HepG2 (cell line): ENCODE measurements around the gene TIPRL. TPM values are rescaled to one million over a fixed set of nuclear protein-coding genes. Genes with fewer than 3 reads are reported as not detected.

ENCODE experiments used
- ATAC-seq: fragments of 200-7000 bp; cut with Tn5 transposase; 3 replicates; pipeline ENCODE4 v1.9.1; 2020; ENCODE audit warnings: mild to moderate bottlenecking, moderate library complexity
- BruUV-seq: library from RNA; stranded (reverse); fragments of 400-500 nt; replicated peaks from 2 replicates; lab custom pipeline; 2021; lab: Mats Ljungman, UMichigan
- CTCF ChIA-PET: fragments of 300-600 bp; formaldehyde crosslinking; extraction: SDS; loops from one replicate; lab custom pipeline; 2021; ENCODE audit warnings: low total read pairs, inconsistent platforms, low intra/inter-chr PET ratio; lab: Yijun Ruan, JAX
- POLR2A ChIA-PET: fragments of 350-600 bp; sonication (Branson Sonifier 250); formaldehyde crosslinking; loops from one replicate; lab custom pipeline; 2020; ENCODE audit warnings: antibody characterized with exemption, inconsistent platforms; lab: Yijun Ruan, JAX
- DNase-seq: peaks from one replicate; pipeline ENCODE4 v3.0.0-alpha.2; 2015; ENCODE audit warnings: low spot score
- FAIRE-seq: peaks from 3 replicates; lab custom pipeline; 2011; peaks lifted over from hg19 to GRCh38; lab: Jason Lieb, UNC
- H2AFZ ChIP-seq: one replicate; pipeline ENCODE4 v1.6.1; 2011; ENCODE audit warnings: low read length, inconsistent platforms
- H3K27ac ChIP-seq: fragments of 300-600 bp; 3 replicates; pipeline ENCODE4 v1.8.0; 2011; ENCODE audit warnings: mixed run types, mild to moderate bottlenecking, mixed read lengths, low read length, inconsistent platforms; ENCODE audit not compliant: insufficient read depth; ENCODE audit errors: extremely low read length
- H3K27me3 ChIP-seq, 2 experiments: fragments of 200-600 bp in 1 of 2; 2 replicates in 1 of 2; 3 replicates in 1 of 2; pipeline versions ENCODE4 v1.6.0 to v1.8.0; 2011; ENCODE audit warnings: low read length in 2 of 2, mild to moderate bottlenecking in 2 of 2, moderate library complexity in 2 of 2, inconsistent platforms in 1 of 2; ENCODE audit not compliant: insufficient read depth in 2 of 2, control insufficient read depth in 1 of 2
- H3K36me3 ChIP-seq, 2 experiments: fragments of 200-600 bp in 1 of 2; replicated peaks in 1 of 2; 2 replicates in 1 of 2; 3 replicates in 1 of 2; pipeline versions ENCODE4 v1.5.1 to v1.8.0; 2011; ENCODE audit warnings: low read length in 2 of 2, inconsistent platforms in 1 of 2; ENCODE audit not compliant: insufficient read depth in 2 of 2, control insufficient read depth in 1 of 2
- H3K4me1 ChIP-seq: 2 replicates; pipeline ENCODE4 v1.5.1; 2012; ENCODE audit warnings: low read length, inconsistent platforms; ENCODE audit not compliant: insufficient read depth
- H3K4me2 ChIP-seq: 2 replicates; pipeline ENCODE4 v1.6.0; 2011; ENCODE audit warnings: low read depth, low read length, inconsistent platforms
- H3K4me3 ChIP-seq, 3 experiments: fragments of 200-600 bp in 1 of 3; sonication (generic), shearing (Covaris generic) in 1 of 3; replicated peaks in 1 of 3; 2 replicates each; pipeline ENCODE4 v1.5.1; 2011 to 2016; ENCODE audit warnings: low read length in 3 of 3, inconsistent platforms in 2 of 3, low read depth in 2 of 3, mild to moderate bottlenecking in 2 of 3, control low read depth in 1 of 3, mixed read lengths in 1 of 3; ENCODE audit not compliant: insufficient read depth in 1 of 3
- H3K79me2 ChIP-seq: one replicate; pipeline ENCODE4 v1.6.1; 2011; ENCODE audit warnings: low read length, inconsistent platforms; ENCODE audit not compliant: insufficient read depth
- H3K9ac ChIP-seq: 2 replicates; pipeline ENCODE4 v1.6.0; 2011; ENCODE audit warnings: mild to moderate bottlenecking, low read depth, low read length, inconsistent platforms; ENCODE audit not compliant: insufficient read depth
- H3K9me3 ChIP-seq: 2 replicates; pipeline ENCODE4 v1.5.1; 2012; ENCODE audit warnings: mild to moderate bottlenecking, low read length
- H4K20me1 ChIP-seq: 2 replicates; pipeline ENCODE4 v1.6.0; 2011; ENCODE audit warnings: inconsistent platforms, mild to moderate bottlenecking, low read length, moderate library complexity; ENCODE audit not compliant: insufficient read depth
- BCL6 ChIP-seq: IDR thresholded peaks from 2 replicates; pipeline ENCODE4 v1.6.1; 2016; ENCODE audit warnings: missing genetic modification reagents, missing compliant biosample characterization
- FOXA3 ChIP-seq: IDR thresholded peaks from 2 replicates; pipeline ENCODE4 v1.6.1; 2016; ENCODE audit warnings: missing genetic modification reagents, missing compliant biosample characterization
- HDAC1 ChIP-seq: sonication (generic); formaldehyde crosslinking; IDR thresholded peaks from 2 replicates; pipeline ENCODE4 v1.5.1; 2020; ENCODE audit warnings: mild to moderate bottlenecking, missing genetic modification reagents
- HNF4A ChIP-seq: sonication (generic); formaldehyde crosslinking; IDR thresholded peaks from 2 replicates; pipeline ENCODE4 v1.4.0; 2020; ENCODE audit warnings: missing genetic modification reagents
- SAP130 ChIP-seq: IDR thresholded peaks from 2 replicates; pipeline ENCODE4 v1.6.1; 2016; ENCODE audit warnings: low read depth
- SPEN ChIP-seq: sonication (generic); formaldehyde crosslinking; IDR thresholded peaks from 2 replicates; pipeline ENCODE4 v1.5.1; 2020; ENCODE audit warnings: low read depth, mild to moderate bottlenecking, missing genetic modification reagents
- ZFAT ChIP-seq: sonication (generic); formaldehyde crosslinking; conservative IDR thresholded peaks from 2 replicates; pipeline ENCODE4 v1.8.1; 2023; ENCODE audit warnings: missing genetic modification reagents, inconsistent platforms
- ZFP41 ChIP-seq: sonication (generic); formaldehyde crosslinking; IDR thresholded peaks from 2 replicates; pipeline ENCODE4 v1.4.0; 2020; ENCODE audit warnings: mild to moderate bottlenecking, missing genetic modification reagents, borderline replicate concordance
- ZNF225 ChIP-seq: sonication (generic); formaldehyde crosslinking; IDR thresholded peaks from 2 replicates; pipeline ENCODE4 v1.4.0; 2020; ENCODE audit warnings: mild to moderate bottlenecking, missing genetic modification reagents
- ZNF431 ChIP-seq: sonication (generic); formaldehyde crosslinking; IDR thresholded peaks from 2 replicates; pipeline ENCODE4 v1.9.0; 2022; ENCODE audit warnings: missing genetic modification reagents, low read depth, mild to moderate bottlenecking, borderline replicate concordance
- ZNF660 ChIP-seq: sonication (generic); formaldehyde crosslinking; IDR thresholded peaks from 2 replicates; pipeline ENCODE4 v1.5.1; 2020; ENCODE audit warnings: mild to moderate bottlenecking, low read depth, missing genetic modification reagents, borderline replicate concordance
- ZNF776 ChIP-seq: sonication (generic); formaldehyde crosslinking; IDR thresholded peaks from 2 replicates; pipeline ENCODE4 v1.4.0; 2020; ENCODE audit warnings: mild to moderate bottlenecking, missing genetic modification reagents
- WGBS: methylation state at CpG from one replicate; pipeline ENCODE4 v1.1.6; 2017; ENCODE audit warnings: low lambda C conversion rate; 5-methylcytosine and 5-hydroxymethylcytosine counted together
- in situ Hi-C: cut with HindIII; loops from 2 replicates; pipeline ENCODE4 v1.10.0; 2017; ENCODE audit warnings: low pct_unique_long_range_greater_than_20kb; ENCODE audit not compliant: extremely low pct_ligation_motif_present
- intact Hi-C: fragments of 100-400 bp; cut with micrococcal nuclease; formaldehyde crosslinking; loops from one replicate; pipeline ENCODE4 v1.10.0; 2022; ENCODE audit not compliant: unreplicated experiment
- polyA plus RNA-seq, 8 experiments: library from polyadenylated mRNA; depleted of rRNA in 3 of 8; stranded (reverse) in 7 of 8; unstranded in 1 of 8; fragments of >200 nt; fragmentation: Illumina TruSeq in 4 of 8; extraction: Trizol in 4 of 8; gene quantifications; 2 replicates each; pipeline versions ENCODE4 v1.2.1 to v1.2.3, GENCODE V29; 2011 to 2016; ENCODE audit warnings: low read depth in 4 of 8, missing spikeins in 1 of 8, mixed read lengths in 1 of 8; ENCODE audit not compliant: insufficient read depth in 1 of 8
- total RNA-seq, 5 experiments: library from RNA; depleted of rRNA; stranded (reverse); fragments of >200 nt; fragmentation: Illumina TruSeq; extraction: Trizol; gene quantifications; 2 replicates each; pipeline ENCODE4 v1.2.3, GENCODE V29; 2016; ENCODE audit warnings: low read depth in 1 of 5
- TF ChIP-seq, protein P1 (sequence below): IDR thresholded peaks from 2 replicates; pipeline ENCODE4 v1.6.1; 2016; ENCODE audit warnings: missing biosample characterization, missing genetic modification reagents, low read depth

TIPRL gene
- total and polyA plus RNA-seq, 2 of the 13 experiments (the other 11 are each of a cell fraction or from before 2014, with no cell fraction given) = 10.1 to 22.8 TPM

DNA sequence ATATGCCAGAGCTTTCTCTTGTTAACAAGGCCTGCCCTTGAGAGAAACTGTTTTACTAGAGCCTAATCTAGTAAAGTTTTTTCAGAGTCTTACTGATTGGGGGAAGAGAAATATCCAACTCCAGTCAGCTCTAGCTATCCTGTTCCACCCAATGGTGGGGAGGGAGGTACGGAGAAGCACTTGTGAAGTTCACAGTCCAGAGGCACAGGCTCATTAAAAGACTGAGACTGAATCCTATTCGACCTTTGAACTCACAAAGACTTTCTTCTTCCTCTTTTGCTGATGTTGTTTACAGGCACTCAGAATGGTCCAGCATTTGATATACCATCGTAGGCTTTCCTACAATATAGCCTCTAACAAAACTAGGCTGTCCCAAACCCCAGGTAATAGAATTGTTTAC lies 31.6 kb downstream of the TIPRL start:
- no peaks in the 10 kb centered on the region for H3K27me3 ChIP-seq
- H3K9ac ChIP-seq = no peak overlapping the region
- no peak overlapping the region for H3K4me3 ChIP-seq
- no peaks in the 10 kb centered on the region for H3K79me2 ChIP-seq
- H2AFZ ChIP-seq = no peak overlapping the region
- FAIRE-seq (peak; percentile 77), ATAC-seq (peak; percentile 67), DNase-seq (peak; percentile 29)
- peak overlapping the region; percentile 46 for H3K4me2 ChIP-seq
- ChIA-PET POLR2A (no interaction called here), CTCF (no interaction called here)
- WGBS = 6% methylated on average over 3 of the region's 3 CpGs
- peaks cover 17% of the 10 kb centered on the region for H3K4me1 ChIP-seq
- H3K9me3 ChIP-seq = no peaks in the 10 kb centered on the region
- in situ Hi-C loops (no loop called here), intact Hi-C loops (no loop called here)
- no peak overlapping the region for H3K27ac ChIP-seq
- no peaks in the 10 kb centered on the region for H3K36me3 ChIP-seq
- no TSS peak for BruUV-seq
- TF ChIP-seq ZNF776 (CRISPR knock-in tag) (no peak), FOXA3 (CRISPR knock-in tag) (0 out of 2 replicates have a peak, but pooled peaks have one; percentile 9), HNF4A (peak; percentile 65), ZFP41 (no peak), ZNF431 (CRISPR knock-in tag) (no peak), SAP130 (0 out of 2 replicates have a peak, but pooled peaks have one; percentile 11)
- H4K20me1 ChIP-seq = no peaks in the 10 kb centered on the region

- no peak overlapping the region for H3K9ac ChIP-seq
- intact Hi-C loops = no loop called here
- no peaks in the 10 kb centered on the region for H4K20me1 ChIP-seq
- no peak for ATAC-seq
- no peak overlapping the region for H3K4me2 ChIP-seq
- H3K27me3 ChIP-seq = no peaks in the 10 kb centered on the region
- CTCF ChIA-PET = no interaction called here
- no peaks in the 10 kb centered on the region for H3K9me3 ChIP-seq
- TF ChIP-seq, protein P1, sequence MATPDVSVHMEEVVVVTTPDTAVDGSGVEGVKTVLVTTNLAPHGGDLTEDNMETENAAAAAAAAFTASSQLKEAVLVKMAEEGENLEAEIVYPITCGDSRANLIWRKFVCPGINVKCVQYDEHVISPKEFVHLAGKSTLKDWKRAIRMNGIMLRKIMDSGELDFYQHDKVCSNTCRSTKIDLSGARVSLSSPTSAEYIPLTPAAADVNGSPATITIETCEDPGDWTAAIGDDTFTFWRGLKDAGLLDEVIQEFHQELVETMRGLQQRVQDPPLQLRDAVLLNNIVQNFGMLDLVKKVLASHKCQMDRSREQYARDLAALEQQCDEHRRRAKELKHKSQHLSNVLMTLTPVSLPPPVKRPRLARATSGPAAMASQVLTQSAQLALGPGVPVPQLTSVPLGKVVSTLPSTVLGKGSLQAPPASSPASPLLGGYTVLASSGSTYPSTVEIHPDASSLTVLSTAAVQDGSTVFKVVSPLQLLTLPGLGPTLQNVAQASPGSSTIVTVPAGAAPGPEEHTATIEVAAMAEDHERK (CRISPR knock-in tag) = no peak
- TF ChIP-seq BCL6 (CRISPR knock-in tag) (no peak), HDAC1 (no peak), ZFAT (no peak), ZNF660 (CRISPR knock-in tag) (no peak), ZNF225 (CRISPR knock-in tag) (no peak), SPEN (CRISPR knock-in tag) (no peak)
- no peaks in the 10 kb centered on the region for H3K79me2 ChIP-seq
- no TSS peak for BruUV-seq
- H2AFZ ChIP-seq = no peak overlapping the region
- no peak for FAIRE-seq
- no peaks in the 10 kb centered on the region for H3K36me3 ChIP-seq
- POLR2A ChIA-PET = no interaction called here
- WGBS = 63% methylated on average over 2 of the region's 2 CpGs
- no peak for DNase-seq
- in situ Hi-C loops = no loop called here
- no peak overlapping the region for H3K4me3 ChIP-seq
- no peak overlapping the region for H3K27ac ChIP-seq
- peaks cover 17% of the 10 kb centered on the region for H3K4me1 ChIP-seq
Measured at GRCh38 chr1:168213349-168213748, 34.6 kb downstream of the TIPRL start.
